Heart left ventricle (tissue), 13 donors: Measurements from ENCODE around the gene OR52A1.

Source experiments
- POLR2A ChIP-seq, 2 donors: fragments of 450-650 bp; IDR thresholded peaks; one replicate each; pipeline ENCODE4 v1.6.1; 2017; ENCODE audit warnings: antibody characterized with exemption in 2 of 2, mild to moderate bottlenecking in 2 of 2, moderate library complexity in 2 of 2
- TF ChIP-seq, protein P1 (sequence below), 12 donors: fragments of 200-600 bp; sonication (generic) in 4 of 12; IDR thresholded peaks; one replicate each; pipeline versions ENCODE4 v1.5.0 to v1.8.0; 2018 to 2022; ENCODE audit warnings: antibody characterized with exemption in 12 of 12, mild to moderate bottlenecking in 5 of 12
- donor health status: ischemic (EF 13 %, LVEDD 7.1; RV severe dilation, severe dysfunction).
- donor health status: DM: no; HTN: yes; CAD: no.
- donor health status: DM: no; HTN: no; CAD: no.
- donor health status: ischemic (EF 25% LVEDD 6.9; RV normal size, moderate dysfunction).
- donor health status: ischemic (EF 25% LVEDD 5.7; RV mildly dilated, moderate dysfunction).
- donor health status: ischemic (EF 35%, LVEDD 5.7; RV mildly dilated, moderate dysfunction).
- donor health status: nonischemic (EF 11% LVEDD 7.7; RV severe dilation, severe dysfunction).
- donor health status: DM: yes; HTN: yes; CAD: no.
- donor health status: PGD.
- donor health status: ischemic (EF 29% LVEDD 5.4; RV normal size, mild dysfunction).
- donor health status: nonischemic (EF 23%, LVEDD 6.1; RV moderate dilation, normal function).

- TF ChIP-seq, protein P1, sequence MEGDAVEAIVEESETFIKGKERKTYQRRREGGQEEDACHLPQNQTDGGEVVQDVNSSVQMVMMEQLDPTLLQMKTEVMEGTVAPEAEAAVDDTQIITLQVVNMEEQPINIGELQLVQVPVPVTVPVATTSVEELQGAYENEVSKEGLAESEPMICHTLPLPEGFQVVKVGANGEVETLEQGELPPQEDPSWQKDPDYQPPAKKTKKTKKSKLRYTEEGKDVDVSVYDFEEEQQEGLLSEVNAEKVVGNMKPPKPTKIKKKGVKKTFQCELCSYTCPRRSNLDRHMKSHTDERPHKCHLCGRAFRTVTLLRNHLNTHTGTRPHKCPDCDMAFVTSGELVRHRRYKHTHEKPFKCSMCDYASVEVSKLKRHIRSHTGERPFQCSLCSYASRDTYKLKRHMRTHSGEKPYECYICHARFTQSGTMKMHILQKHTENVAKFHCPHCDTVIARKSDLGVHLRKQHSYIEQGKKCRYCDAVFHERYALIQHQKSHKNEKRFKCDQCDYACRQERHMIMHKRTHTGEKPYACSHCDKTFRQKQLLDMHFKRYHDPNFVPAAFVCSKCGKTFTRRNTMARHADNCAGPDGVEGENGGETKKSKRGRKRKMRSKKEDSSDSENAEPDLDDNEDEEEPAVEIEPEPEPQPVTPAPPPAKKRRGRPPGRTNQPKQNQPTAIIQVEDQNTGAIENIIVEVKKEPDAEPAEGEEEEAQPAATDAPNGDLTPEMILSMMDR (IDR thresholded peaks at IDR 0.05) = no peak
- TF ChIP-seq POLR2A (IDR thresholded peaks at IDR 0.05) = no peak
Measured at GRCh38 chr11:5096011-5096410, 58.5 kb downstream of the OR52A1 start.
